ENCODE measurements around the gene ZNHIT1.

DNA sequence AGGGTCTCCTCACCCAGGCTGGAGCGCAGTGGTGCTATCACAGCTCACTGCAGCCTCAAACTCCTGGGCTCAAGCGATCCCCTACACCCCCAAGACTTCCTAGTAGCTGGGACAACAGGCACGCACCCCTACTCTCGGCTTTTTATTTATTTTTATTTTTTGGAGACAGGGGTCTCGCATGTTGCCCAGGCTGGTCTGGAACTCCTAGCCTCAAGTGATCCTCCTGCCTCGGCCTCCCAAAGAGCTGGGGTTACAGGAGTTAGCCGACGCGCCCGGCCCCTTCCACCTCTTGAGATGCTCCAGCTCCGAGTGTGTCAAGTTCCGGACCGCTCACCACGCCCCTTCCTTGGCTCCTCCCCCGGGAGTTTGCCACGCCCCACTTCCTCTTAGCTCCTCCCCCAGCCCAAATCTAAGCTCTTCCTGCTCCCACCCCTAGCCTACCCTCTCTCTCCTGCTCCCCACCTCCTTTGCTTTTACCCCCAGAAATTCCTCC lies 44.2 kb upstream of the ZNHIT1 start:
- TF ChIP-seq, protein P1, sequence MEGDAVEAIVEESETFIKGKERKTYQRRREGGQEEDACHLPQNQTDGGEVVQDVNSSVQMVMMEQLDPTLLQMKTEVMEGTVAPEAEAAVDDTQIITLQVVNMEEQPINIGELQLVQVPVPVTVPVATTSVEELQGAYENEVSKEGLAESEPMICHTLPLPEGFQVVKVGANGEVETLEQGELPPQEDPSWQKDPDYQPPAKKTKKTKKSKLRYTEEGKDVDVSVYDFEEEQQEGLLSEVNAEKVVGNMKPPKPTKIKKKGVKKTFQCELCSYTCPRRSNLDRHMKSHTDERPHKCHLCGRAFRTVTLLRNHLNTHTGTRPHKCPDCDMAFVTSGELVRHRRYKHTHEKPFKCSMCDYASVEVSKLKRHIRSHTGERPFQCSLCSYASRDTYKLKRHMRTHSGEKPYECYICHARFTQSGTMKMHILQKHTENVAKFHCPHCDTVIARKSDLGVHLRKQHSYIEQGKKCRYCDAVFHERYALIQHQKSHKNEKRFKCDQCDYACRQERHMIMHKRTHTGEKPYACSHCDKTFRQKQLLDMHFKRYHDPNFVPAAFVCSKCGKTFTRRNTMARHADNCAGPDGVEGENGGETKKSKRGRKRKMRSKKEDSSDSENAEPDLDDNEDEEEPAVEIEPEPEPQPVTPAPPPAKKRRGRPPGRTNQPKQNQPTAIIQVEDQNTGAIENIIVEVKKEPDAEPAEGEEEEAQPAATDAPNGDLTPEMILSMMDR (IDR thresholded peaks at IDR 0.05; ENCODE audit: insufficient read depth, low read depth, low read length), result no peak
- no peak for TF ChIP-seq EZH2 (IDR thresholded peaks at IDR 0.05; ENCODE audit: insufficient read depth, low read length)
